GM18867 (cell line): Measurements from ENCODE around the gene AQP7.
"Not testable (repeated sequence)": the region's sequence is repeated elsewhere in the genome, so short reads cannot be mapped to it uniquely, and the experiment has no call there.

Experiments
- ATAC-seq: cut with Tn5 transposase; IDR thresholded peaks from one replicate; pipeline ENCODE4 v1.9.1; 2021; ENCODE audit warnings: mild to moderate bottlenecking, moderate library complexity; ENCODE audit not compliant: unreplicated experiment

Gene AQP7

DNA sequence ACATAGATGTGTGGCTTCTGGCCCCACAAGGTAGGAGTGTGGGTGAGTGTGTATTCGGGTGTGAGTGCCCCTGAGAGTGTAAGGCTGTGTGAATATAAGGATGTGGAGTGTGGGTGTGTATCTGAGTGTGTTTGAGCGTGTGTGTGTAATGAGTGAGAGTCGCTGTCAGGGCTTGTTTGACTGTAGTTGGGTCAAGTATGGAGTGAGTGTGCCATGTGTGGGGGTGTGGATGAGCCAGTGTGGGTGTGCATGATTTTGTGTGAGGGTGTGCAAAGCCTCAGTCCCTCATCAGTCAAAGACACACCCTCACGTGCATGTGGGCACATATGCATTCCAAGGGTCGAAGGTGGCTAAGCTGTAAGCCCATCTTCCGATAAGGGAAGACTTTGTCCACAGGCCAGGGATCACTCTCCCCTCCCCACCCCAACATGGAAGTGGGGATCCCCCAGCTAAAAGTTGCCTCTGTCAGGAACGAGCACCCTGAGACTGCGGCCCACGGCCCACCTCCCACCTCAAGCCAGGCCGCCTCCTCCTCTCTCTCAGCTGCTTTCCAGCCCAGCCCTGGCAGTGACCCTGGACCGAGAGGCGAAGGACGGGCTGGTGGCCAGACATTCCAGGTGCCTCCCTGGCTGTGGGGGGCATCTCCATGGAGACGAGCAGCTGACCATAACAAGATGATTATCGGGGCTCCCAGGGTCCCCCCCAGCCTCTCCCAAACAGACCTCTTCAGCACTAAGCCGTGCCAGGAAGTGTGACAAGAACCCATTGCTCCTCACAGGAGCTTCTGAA is 32.1 kb upstream of the AQP7 start:
- no peak for ATAC-seq

DNA sequence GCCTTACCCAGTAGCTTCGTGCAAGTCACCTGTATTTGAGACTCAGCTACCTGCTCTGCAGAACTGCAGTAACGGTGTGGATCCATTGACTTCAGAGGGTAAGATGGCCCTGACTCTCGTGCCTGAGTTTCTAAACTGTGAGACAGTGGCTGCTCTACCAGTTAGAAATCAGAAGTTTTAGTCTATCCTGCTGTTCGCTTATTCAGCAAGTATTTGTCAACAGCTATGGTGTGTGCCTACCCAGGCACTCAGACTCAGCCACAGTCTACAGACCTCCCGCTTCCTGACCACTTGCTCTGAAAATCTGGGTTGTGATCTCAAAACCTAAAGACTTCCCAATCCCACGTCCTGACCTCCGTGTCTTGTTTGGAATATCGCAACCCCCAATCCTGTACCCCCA is 31.5 kb upstream of the AQP7 start:
- no peak for ATAC-seq

DNA sequence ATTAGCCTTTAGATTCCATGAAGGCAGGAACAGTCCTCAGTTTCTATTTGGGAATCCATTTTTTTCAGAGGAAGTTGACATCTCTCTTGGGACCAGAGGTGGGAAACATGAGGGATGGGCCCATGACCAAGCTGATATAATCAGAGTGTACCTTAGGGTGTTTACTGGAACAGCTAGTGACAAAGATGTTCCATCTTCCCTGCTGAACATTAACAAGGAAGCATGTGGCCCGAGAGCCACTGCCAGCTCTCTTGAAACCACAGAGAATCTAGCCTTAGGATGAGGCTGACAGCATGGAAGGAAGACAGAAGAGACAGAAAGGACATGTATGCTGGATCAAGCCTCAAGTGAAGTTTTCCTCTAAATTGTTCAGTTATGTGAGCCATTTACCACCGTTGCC is 29.1 kb upstream of the AQP7 start:
- ATAC-seq: no peak

DNA sequence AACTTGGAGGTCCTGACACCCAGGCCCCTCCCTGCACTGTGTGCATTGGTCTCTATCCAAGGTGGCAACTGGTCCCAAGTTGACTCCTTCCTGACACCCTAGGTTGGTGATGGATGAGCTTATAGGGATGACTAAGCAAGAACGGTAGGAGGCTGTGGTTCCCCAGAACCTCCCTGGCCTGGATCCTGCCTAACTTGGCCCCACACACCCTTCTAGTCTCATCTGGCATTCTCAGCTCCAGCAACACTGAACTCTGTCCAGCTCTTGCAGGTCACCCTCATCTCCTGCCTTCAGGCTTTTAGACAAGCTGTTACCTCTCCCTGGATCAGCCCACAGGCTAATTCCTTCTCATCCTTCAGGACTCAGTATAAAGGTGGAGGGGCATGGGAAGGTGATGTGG is 28.6 kb upstream of the AQP7 start:
- ATAC-seq: no peak

DNA sequence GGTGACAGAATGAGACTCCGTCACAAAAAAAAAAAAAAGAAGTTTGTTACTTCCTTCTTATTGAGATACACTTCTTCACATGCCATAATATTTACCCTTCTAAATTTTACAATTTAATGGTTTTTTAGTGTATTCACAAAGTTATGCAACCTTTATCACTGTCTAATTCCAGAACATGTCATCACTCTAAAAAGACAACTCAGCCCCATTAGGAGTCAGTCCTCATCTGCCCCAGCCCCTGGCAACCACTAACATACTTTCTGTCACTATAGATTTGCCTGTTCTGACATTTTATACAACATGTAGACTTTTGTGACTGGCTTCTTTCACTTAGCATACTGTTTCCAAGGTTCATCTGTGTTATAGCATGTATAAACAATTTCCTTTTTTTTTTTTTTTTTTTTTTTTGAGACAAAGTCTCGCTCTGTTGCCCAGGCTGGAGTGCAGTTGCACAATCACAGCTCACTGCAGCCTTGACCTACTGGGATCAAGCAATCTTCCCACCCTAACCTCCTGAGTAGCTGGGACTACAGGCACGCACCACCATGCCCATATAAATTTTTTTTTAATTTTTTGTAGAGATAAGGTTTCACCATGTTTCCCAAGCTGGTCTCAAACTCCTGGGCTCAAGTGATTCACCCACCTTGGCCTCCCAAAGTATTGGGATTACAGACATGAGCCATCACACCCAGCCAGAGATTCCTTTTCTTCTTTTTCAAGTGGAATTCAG is 27.1 kb upstream of the AQP7 start:
- ATAC-seq: no peak

DNA sequence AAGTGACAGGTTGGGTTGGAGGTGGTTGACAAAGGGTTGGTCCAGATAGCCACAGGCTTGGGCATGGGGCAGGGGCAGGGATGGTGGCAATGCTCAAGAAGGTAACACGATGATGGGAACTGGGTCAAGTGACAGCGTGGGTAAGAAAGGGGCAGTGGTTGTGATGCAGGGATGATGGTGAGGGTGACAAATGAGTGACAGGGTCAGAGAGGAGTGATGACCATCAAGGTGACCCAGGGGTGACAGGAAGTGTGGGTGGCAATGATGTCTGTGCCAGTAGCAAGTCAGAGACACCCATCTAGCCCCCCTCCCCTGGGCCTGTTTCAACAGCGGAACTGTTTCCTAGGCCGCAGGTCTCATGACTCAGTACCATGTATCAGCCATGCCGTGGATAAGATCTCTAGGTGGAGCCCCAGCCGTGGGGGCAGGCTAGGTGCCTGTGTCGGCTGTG is 24.5 kb upstream of the AQP7 start:
- no peak for ATAC-seq

DNA sequence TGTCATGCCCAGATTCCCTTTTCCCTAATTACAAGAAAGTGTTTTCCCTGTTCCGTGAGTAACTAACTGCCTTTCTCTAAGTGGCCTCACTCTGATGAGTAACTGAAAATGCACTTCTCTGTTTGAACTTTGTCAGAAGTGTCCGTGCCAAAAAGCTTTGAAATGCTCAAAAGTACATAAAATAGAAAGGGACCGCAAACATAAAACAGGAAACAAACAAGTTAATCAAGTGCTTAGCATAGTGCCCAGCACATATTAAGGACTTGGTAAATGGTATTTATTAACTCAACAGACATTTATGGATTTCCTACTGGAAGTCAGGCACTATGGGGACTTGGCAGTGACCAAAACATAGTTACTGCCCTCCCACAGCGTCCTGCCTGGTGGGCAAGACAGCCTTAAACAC is 22.8 kb upstream of the AQP7 start:
- ATAC-seq: no peak

DNA sequence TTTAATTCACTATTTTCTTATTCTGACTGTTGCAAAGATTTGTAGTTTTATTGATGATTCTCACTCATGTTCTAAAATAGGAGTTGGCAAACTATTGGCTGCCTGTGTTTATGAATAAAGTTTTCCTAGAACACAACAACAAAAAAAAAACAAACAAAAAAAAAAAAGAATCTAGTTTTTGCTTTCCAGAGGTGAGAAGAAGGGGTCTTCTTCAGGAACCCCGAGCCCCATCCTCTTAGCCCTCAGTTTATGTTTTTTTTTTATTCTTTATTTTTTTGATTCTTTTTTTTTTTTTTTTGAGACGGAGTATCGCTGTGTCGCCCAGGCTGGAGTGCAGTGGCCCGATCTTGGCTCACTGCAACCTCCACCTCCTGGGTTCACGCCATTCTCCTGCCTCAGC is 22.1 kb upstream of the AQP7 start:
- not testable (repeated sequence) for ATAC-seq

DNA sequence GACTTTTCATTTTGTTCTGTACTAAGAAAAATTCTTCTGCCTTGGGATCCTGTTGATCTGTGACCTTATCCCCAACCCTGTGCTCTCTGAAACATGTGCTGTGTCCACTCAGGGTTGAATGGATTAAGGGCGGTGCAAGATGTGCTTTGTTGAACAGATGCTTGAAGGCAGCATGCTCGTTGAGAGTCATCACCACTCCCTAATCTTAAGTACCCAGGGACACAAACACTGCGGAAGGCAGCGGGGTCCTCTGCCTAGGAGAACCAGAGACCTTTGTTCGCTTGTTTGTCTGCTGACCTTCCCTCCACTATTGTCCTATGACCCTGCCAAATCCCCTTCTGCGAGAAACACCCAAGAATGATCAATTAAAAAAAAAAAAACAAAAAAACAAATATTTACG is 21.7 kb upstream of the AQP7 start:
- not testable (repeated sequence) for ATAC-seq

DNA sequence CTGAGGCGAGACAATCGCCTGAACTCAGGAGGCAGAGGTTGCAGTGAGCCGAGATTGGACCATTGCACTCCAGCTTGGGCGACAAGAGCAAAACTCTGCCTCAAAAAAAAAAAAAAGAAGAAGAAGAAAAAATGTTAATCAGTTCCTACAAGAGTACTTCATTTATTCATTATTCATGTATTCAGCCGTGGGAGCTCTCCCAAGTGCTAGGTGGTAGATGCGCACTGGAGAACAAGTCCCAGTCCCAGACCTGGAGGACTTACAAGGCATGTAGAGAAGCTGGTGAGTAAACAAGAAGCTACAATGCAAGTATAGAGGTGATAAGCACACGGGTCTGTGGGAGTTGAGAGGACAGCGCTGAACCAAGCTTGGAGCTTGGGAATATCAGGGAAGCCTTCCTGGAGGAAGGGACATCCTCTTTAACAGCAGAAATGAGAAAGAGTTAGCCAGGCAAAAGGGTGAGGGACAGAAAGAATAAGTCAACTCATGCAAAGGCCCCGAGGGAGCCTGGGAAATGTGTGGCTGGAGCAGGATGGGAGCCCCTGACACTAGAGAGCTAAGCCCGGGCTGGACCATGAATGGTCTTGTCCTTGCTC is 17.4 kb upstream of the AQP7 start:
- ATAC-seq: no peak

DNA sequence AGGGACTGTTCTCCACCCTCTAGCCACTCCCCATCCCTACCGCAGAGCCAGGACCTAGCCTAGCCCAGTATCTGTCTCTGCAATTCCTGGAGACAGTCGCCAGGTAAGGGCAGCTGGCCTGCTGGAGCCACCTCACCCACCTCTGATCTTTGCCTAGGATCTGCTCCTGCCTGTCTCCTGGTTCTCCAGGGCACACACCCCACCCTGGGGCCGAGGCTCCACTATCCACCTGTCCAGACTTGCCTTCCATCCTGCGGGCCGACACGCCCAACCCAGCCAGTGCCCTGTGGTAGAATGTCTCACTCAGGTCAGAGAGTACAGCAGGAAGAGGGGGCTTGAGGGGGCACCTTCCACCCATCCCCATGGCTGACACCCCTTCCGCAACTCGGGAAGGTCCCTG is 15.7 kb upstream of the AQP7 start:
- no peak for ATAC-seq

DNA sequence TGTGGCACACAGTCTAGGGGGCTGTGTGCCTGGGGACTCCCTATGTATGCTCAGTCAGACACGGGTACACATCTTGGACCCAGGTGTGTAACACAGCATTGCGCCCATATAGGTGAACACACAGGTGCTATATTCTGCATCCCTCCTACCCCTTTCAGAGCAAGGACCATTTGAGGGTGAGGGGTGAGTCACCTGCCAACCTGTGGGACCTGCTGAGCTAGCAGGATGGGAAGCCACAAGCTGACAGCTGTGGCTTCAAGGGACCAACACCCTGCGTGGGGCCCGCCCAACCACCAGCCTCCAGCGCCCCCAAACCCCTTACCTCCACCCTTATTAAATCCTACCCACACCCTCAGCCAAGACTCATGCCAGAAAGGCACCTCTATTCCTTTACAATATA is 14.6 kb upstream of the AQP7 start:
- no peak for ATAC-seq

DNA sequence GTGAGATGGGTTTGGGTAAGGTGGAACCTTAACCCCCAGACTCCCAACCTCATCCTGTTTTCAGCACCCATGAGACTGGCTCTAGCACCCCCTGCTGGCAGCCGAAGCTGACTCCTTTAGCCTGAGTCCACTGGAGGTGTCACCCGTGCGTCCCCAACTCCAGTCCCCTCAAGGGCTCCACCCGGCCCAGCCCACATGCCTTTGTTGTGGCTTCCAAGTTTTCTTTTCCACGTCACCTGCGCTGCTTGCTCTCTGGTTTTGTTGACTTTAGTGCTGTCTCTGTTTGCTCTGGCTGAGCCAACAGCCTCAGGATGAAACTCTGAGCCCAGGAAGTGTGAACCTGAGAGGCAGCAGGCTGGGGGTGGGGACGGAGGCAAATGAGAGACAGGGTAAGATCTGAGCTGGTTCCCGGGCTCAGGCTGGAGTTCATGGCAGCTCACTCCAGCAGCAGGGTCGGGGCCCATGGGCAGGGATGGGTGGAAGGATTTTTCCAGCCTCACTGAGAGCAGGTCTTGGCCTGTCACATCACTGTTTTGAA is 13.2 kb upstream of the AQP7 start:
- ATAC-seq: peak; percentile 67

DNA sequence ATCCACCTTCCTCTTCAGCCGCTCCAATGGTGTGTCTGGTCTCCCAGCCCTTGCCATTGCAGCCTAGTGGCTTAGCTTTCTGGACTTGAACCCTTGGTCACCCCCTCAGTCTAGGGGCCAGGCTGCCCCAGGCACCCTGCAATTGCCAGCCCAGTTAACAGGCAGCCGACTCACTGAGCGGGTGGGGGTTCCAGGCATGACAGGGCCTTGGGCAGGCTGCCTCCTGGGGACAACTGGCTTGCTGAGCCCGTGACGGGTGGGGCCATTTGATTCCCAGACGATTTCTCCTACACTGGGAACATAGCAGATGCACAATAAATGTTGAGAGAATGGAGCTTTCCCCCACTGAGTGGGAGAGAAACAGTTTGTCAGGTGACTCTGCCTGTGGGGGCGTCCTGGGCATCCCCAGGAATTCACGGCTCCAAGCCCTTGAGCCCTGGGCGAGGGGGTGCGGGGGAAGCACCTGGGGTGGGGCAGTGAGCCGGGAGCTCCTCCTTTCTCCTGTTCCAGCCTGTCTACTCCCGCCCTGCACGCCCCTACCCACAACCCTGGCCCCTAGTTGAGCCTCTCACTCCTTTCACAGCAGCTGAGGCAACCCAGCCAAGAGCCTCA is 12.6 kb upstream of the AQP7 start:
- no peak for ATAC-seq

DNA sequence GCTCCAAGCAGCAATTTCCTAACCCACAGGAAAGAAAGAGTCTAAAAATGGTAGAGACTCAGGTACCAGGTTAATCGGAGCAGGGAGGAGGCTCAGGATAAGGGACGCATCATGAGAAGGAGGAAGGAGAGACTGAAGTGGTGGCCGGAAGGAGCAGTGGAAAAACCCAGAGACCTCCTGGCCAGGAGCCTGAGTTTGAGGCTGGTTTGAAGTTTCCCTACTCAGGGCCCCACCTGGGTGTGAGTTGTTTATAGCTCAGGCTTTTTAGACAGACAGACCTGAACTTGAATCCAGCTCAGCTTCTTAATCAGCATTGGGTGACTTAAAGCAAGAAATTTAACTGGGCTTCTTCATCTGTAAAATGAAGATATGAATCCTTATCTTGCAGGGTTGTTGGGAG is 11.9 kb upstream of the AQP7 start:
- ATAC-seq: no peak

DNA sequence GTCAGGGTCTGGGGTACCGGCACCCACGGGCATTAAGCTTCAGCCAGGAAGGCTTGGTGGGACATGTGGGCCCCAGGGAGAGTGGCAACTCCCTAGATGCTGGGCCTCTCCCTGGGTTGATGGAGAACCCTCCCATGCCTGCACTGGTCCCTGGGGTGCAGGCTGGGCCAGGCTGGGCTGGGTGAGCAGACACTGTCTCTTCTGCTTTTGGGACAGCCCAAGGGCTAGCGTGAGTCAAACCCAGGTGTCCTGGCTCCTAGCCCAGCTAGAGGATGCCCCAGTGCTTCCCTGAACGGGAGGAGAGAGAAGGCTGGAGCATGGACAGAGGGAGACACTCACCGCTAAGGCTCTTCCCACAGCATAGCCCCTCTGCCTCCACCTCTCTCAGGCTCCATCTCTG is 5.7 kb upstream of the AQP7 start:
- ATAC-seq: no peak

DNA sequence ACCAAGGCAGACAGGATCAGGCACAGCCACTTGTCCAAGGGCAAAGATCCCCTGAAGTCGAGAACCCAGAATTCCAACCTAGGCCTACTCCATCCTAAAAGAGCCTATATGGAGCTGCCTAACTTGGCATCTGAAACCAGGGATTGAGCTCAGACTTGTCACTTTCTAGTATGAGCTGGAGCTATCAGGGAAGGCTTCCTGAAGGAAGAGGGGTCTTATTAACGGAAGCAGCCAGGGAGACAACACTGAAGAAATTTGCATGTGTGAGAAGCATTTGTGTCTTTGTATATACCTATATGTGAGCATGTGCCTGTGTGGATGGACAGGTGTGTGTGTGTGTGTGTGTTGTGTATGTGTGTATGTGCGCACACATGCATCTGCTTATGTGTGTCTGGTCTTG is 4.7 kb upstream of the AQP7 start:
- no peak for ATAC-seq

DNA sequence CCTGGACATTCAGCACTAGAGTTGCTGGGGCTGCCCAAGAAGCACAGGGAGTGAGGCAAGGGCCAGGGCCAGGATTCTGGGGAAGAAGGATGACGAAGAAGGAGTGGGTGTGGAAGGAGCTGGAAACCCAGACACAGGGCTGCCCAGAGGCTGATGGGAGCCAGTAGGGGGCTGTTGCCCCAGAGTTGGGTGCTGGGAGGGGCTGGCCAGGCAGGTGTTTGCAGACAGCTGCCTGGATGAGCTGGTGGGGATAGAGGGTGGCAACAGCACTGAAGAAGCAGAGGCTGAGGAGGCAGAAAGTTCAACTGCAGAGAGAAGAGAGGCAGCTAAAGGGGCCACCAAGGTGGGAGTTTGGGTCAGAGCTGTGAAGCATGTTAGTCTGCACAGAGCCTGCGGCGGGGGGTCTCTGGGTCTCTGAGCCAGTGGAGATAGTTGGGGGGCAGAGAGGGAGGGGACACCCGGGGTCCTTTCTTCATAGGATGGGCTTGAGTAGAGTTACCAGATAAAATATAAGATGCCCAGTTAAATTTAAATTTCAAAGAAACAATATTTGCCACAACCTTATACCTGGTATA is 2.5 kb upstream of the AQP7 start:
- no peak for ATAC-seq

DNA sequence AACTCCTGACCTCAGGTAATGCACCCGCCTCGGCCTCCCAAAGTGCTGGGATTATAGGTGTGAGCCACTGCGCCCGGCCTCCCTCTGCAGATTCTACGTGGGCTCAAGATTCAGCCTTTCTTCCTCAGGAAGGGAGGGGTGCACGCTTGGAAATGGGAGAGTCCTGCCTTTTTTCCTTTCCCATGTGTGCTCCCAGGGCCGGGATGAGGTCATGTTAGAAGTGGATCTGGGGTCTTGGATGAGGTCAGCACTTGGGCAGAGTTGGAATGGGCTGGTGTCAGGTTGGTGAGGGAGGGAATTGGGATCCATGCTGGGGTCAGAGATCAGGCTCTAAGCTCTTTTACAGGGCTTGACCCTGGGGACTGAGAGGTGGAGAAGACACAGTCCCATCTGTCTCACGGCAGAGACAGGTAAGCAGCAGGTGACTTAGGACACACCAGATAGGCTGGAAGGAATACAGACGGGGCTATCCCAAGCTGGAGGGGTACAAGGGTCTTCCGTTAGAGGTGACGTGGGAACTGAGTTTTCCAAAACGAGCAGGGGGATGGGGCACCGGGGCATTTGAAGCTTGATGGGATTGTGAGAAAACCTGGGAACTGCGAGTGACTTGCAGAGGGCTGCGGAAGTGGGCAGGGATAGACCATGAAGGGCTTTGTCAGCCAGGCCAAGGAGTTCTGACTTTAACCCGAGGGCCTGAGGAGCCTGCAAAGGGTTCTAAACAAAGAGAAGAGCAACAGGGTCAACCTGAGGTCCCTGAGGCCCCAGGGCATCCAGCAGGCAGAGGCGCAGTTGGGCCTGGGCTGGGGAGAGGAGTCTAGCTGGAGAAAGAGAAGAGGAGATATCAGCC is 1.8 kb upstream of the AQP7 start:
- ATAC-seq: no peak

DNA sequence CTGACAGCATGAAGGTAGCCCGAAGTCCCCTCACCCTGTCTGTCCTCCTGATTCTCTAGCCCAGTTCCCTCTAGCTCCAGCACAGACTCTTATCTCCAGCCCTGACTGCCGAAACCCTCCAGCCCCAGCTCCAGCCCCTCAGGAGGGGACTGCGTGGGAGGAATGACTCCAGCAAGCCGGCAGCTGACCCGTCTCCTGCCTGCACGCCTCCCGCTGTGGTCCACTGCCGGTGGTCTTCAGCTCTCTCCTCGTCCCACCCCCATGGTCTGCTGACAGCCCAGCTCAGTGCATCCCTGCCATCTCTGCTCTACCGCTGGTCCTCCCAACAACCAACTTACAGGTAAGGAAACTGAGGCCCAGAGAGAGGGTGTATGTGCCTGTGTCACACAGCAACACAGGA is 559 bp downstream of the AQP7 start:
- not testable (repeated sequence) for ATAC-seq
